Measurements from ENCODE around the gene MEOX1. TPM values are rescaled to one million over a fixed set of nuclear protein-coding genes. Genes with fewer than 3 reads are reported as not detected.

The MEOX1 gene
- total RNA-seq, 1 experiment from 2014 or later = 0.72 TPM

DNA sequence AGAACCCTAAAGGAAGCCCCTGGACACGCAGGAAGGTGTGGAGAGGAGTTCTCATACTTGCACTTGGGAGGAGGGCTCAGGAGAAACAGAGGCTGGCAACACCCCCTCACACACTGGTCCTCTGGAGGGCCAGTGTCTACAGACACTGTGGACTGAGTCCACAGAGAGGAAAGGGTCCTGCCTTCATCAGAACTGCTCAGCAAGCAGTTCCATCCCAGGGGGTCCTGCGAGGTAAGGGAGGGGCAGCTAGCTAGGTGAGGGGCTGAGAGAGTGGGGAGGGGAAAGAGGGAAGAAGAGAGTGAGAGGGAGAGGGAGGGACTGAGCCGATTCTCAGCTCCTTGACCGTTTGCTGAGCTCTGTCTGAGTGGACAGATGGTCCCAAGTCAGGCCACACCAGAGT, 17.7 kb upstream of the MEOX1 start:
- DNase-seq = no peak
- no peak overlapping the region for H3K27ac ChIP-seq
- no peaks in the 10 kb centered on the region for H3K79me2 ChIP-seq (ENCODE audit: low read depth)
- no peaks in the 10 kb centered on the region for H4K20me1 ChIP-seq (ENCODE audit: insufficient read depth)
- ChIA-PET CTCF (interaction anchor here (0.7 kb wide), 1 partner anchor 101 kb away, joined by 3 read pairs; no protein-coding TSS in a partner anchor), POLR2A (ENCODE audit: unreplicated experiment) (interaction anchor here (0.5 kb wide), 1 partner anchor 11 kb away, joined by 8 read pairs; no protein-coding TSS in a partner anchor)
- no peaks in the 10 kb centered on the region for H3K9me2 ChIP-seq (ENCODE audit: insufficient read depth)
- intact Hi-C loops (cut with micrococcal nuclease; ENCODE audit: unreplicated experiment) = no loop called here
- H3K36me3 ChIP-seq (ENCODE audit: low read depth) = no peaks in the 10 kb centered on the region
- H2AFZ ChIP-seq = no peak overlapping the region
- H3K27me3 ChIP-seq (ENCODE audit: insufficient read depth, low read depth) = no peaks in the 10 kb centered on the region
- H3K9me3 ChIP-seq (ENCODE audit: insufficient read depth, low read depth) = no peaks in the 10 kb centered on the region
- no peak overlapping the region for H3K4me3 ChIP-seq
- BruUV-seq (replicated peaks) = no TSS peak
- no peak overlapping the region for H3K4me2 ChIP-seq
- no peaks in the 10 kb centered on the region for H3F3A ChIP-seq (ENCODE audit: insufficient read depth, low read depth)
- TF ChIP-seq EZH2 (IDR thresholded peaks at IDR 0.05; ENCODE audit: low read depth) = no peak
- TF ChIP-seq CTCF (conservative IDR thresholded peaks at IDR 0.05) = no peak
- peaks cover 9% of the 10 kb centered on the region for H3K4me1 ChIP-seq (replicated peaks; ENCODE audit: insufficient read depth)

DNA sequence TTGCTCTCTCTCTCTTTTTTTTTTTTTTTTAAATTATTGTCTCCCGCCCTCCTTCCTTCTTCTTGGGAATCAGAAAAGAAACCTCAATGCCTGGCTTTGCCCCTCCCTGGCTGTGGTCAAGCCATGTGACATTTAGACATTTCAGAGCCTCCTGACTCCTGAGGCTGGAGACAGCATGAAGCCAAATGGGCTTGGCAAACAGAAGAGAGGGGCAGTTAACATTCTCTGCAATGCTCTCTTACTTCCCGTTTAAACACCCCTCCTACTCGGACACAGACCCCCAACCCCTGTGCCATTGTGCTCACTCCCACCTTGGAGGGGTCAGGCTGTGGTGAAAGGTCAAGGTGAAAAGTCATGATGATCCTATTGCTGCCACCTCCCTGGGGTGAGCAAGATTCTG, 14.7 kb upstream of the MEOX1 start:
- no peak overlapping the region for H2AFZ ChIP-seq
- peak; percentile 42 to 47 for DNase-seq
- TF ChIP-seq CTCF (conservative IDR thresholded peaks at IDR 0.05) = no peak
- TF ChIP-seq EZH2 (IDR thresholded peaks at IDR 0.05; ENCODE audit: low read depth) = no peak
- no peaks in the 10 kb centered on the region for H3K79me2 ChIP-seq (ENCODE audit: low read depth)
- H4K20me1 ChIP-seq (ENCODE audit: insufficient read depth) = no peaks in the 10 kb centered on the region
- H3K4me1 ChIP-seq (replicated peaks; ENCODE audit: insufficient read depth) = peaks cover 13% of the 10 kb centered on the region
- ChIA-PET POLR2A (ENCODE audit: unreplicated experiment) (interaction anchor here (0.6 to 0.7 kb wide), 3 partner anchors 92 to 672 kb away, joined by 3 to 6 read pairs (median 6); no protein-coding TSS in a partner anchor), CTCF (interaction anchor here (0.6 to 1.0 kb wide), 3 partner anchors 156 to 527 kb away, joined by 3 to 4 read pairs (median 3); no protein-coding TSS in a partner anchor)
- intact Hi-C loops (cut with micrococcal nuclease; ENCODE audit: unreplicated experiment) = no loop called here
- H3K27me3 ChIP-seq (ENCODE audit: insufficient read depth, low read depth) = no peaks in the 10 kb centered on the region
- no peaks in the 10 kb centered on the region for H3K36me3 ChIP-seq (ENCODE audit: low read depth)
- 0 out of 2 replicates have a peak, but pooled peaks cover 5% of the 10 kb centered on the region for H3F3A ChIP-seq (ENCODE audit: insufficient read depth, low read depth)
- no peaks in the 10 kb centered on the region for H3K9me3 ChIP-seq (ENCODE audit: insufficient read depth, low read depth)
- H3K4me2 ChIP-seq = 0 out of 2 replicates have a peak overlapping the region, but pooled peaks have one; percentile 25
- no peaks in the 10 kb centered on the region for H3K9me2 ChIP-seq (ENCODE audit: insufficient read depth)
- H3K4me3 ChIP-seq = no peak overlapping the region
- no TSS peak for BruUV-seq (replicated peaks)
- no peak overlapping the region for H3K27ac ChIP-seq

GRCh38 chr17:43674394-43674793, 12.7 kb upstream of the MEOX1 start:
- Histone ChIP-seq H2AFZ (no peak overlapping the region), H3K4me1 (replicated peaks; ENCODE audit: insufficient read depth) (peaks cover 34% of the 10 kb centered on the region), H3K27me3 (ENCODE audit: insufficient read depth, low read depth) (no peaks in the 10 kb centered on the region), H3K27ac (no peak overlapping the region), H3K36me3 (ENCODE audit: low read depth) (no peaks in the 10 kb centered on the region), H3K79me2 (ENCODE audit: low read depth) (no peaks in the 10 kb centered on the region), H3K9me3 (ENCODE audit: insufficient read depth, low read depth) (no peaks in the 10 kb centered on the region), H4K20me1 (ENCODE audit: insufficient read depth) (no peaks in the 10 kb centered on the region), H3K4me3 (no peak overlapping the region), H3F3A (ENCODE audit: insufficient read depth, low read depth) (peaks cover 19% of the 10 kb centered on the region; the same call in 1 of the 2 replicates), H3K9me2 (ENCODE audit: insufficient read depth) (no peaks in the 10 kb centered on the region), H3K4me2 (no peak overlapping the region)
- intact Hi-C loops (cut with micrococcal nuclease; ENCODE audit: unreplicated experiment) = loop anchor here (1.0 to 5.0 kb wide), 4 partner anchors 77 to 280 kb away; no protein-coding TSS in a partner anchor
- TF ChIP-seq CTCF (conservative IDR thresholded peaks at IDR 0.05) (no peak), EZH2 (IDR thresholded peaks at IDR 0.05; ENCODE audit: low read depth) (no peak)
- DNase-seq = no peak
- POLR2A ChIA-PET (ENCODE audit: unreplicated experiment) = no interaction called here
- CTCF ChIA-PET = interaction anchor here (0.7 to 2.4 kb wide), 5 partner anchors 95 to 105 kb away, joined by 3 to 24 read pairs (median 7); no protein-coding TSS in a partner anchor
- no TSS peak for BruUV-seq (replicated peaks)
